HG03439 (cell line): Measurements from ENCODE around the gene FAM83C.

ENCODE experiments used
- ATAC-seq: cut with Tn5 transposase; IDR thresholded peaks from one replicate; pipeline ENCODE4 v1.9.1; 2021; ENCODE audit warnings: mild to moderate bottlenecking, moderate library complexity; ENCODE audit not compliant: unreplicated experiment

The FAM83C gene

GRCh38 chr20:35291654-35292503, at the start of gene FAM83C:
Gene FAM83C, minus strand, starts transcription at chr20:35292425. Its CDS starts 121 bp downstream, at chr20:35292304.
- no peak for ATAC-seq

- ATAC-seq: no peak
These were observed 49.3 kb upstream of the FAM83C start for GRCh38 chr20:35341366-35342028.

GRCh38 chr20:35340436-35340835, 48.2 kb upstream of the FAM83C start:
- ATAC-seq: no peak

DNA sequence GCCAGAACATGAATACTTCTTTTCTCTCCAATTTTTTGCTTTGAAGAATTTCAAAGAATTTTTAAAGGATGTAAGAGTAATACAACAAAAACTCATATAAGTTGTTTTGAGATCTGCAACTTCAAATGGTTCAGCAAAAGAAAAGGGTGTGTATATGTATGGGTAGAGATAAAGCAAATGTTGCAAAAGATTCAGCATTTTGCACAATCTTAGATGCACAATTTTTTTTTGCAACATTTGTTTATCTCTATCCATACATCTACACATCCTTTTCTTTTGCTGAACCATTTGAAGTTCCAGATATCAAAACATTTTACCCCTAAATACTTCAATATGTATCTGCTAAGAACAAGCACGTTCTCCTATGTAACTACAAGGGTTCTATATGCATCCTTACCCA, 47.4 kb upstream of the FAM83C start:
- ATAC-seq: no peak

- ATAC-seq: no peak
These were observed 46.8 kb upstream of the FAM83C start for GRCh38 chr20:35339007-35339406.

DNA sequence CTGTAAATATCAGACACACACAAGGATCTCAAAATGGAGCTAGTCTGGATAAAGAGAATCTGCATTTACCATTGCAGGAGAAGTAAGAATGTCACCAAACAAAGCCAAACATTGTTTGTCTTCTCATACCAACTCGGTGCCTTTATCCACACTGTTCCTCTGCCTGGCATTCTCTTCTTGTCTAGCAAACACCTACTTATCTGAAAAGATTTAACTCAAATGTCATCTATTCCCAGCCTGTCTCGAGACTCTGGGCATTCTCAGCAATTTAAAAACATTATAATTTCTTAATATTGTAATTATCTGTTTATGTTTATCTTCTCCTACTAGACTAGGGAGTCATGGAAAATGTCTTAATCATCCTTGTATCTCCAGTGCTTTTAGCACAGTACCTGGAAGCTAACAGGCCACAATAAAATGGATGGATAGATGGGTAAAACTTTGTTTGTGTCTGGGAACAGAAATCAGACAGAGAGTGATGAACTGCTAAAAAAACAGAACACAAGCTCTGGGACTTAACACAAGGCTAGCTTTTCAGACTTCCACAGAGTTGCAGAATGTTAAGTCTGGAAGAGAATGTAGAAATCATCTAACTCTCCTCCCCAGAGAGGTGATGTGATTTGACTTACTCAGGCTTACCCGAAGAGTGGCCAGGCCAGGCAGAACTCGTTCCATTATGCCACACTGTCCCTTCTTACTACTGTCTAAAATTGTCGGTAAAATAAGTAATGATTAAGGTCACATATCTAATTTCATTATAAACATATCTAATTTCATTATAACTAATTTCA, 42.3 kb upstream of the FAM83C start:
- ATAC-seq: no peak

DNA sequence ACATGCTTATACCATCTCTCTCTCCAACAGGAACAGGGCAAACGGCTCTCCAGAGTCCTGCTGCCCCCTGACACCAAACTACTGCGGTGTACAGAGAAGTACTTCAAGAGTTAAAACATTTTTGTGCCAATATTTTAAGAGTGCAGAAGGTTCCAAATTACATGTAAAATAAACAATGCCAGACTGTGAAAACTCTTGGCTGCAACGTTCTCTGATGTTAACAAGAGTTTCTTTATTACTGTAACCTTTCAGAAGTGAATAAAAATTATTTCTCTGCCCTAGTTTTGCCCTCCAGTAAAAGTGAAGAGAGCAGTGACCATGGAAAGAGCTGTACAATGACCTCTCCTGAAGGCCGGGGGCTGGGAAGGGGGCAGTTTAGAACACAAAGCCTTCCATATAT, 41.4 kb upstream of the FAM83C start:
- ATAC-seq: no peak

GRCh38 chr20:35332540-35333200, 40.4 kb upstream of the FAM83C start:
- ATAC-seq: no peak

DNA sequence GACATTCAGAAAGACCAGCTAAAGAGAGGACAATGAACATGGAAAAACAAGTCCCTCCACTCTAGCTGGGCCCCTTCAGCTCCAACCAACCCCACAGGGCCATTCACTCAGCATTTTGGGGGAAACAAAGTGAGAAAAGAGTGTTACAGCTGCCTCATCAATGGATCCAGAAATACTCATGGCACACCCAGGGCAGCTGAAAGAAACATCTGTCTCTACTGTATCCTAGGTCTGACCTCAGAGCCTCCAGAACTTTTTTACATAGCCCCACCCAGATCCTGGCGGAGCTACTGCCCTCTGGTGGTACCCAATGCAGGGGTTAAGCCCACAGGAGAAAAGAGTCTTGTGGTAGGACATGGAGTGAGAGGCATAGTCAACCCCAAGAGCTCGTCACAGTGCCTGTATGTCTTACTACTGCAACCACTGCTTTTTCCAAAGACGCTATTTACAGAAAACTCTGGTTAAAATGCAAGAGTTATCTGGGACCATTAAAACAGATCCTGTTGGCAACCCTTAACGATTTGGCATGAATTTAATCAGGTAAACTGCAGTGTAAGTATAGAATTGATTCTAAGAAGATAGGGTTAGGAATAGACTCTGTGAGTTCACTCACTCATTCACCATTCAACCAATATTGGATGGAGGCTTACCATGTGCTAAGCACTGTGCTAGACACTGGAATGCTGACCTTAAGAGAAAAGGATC, 37.4 kb upstream of the FAM83C start:
- ATAC-seq: no peak

DNA sequence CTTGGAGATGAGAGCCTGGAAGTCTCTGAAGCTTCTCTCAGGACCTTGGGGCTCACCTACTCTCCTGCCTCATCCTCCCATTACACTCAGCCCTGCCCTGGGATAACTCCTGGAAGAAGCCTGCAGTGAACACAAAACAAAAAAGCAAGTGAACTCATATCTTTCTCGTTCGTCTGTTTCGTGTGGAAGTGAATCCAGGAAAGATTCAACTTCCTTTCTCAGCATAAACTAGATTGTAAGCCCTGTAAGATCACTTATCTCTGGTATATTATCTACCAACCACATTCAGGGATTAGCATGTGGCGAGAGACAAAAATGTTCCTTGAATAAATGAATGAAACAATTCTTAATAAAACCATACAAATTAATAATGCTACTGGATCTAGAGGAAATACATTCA, 36.5 kb upstream of the FAM83C start:
- no peak for ATAC-seq

DNA sequence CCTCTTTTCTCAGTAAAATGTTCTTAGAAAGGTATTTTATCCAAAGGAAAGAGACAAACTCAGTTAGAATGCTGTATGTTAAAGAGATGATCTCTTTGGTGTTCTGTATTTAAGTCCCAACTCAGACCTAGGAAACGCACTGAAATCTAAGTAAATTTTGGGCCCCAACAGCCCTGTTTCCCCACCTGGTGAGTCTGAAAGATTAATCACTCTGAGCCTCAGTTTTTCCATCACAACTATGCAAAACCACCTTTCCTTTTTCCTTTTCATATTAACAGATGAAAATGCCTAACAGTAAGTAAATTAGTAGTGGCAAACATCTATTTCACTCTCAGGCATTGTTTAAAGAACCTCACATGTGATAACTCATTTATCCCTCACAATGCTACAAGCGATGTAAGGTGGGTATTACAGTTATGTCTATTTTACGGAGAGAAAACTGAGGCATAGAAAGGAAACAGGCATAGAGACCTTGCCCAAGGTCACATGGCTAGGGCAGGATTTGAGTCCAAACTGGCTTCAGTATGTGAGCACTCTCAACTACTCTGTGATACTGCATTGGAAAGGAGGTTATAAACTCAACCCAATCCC, 36.0 kb upstream of the FAM83C start:
- no peak for ATAC-seq

- ATAC-seq: no peak
These were observed 35.1 kb upstream of the FAM83C start for GRCh38 chr20:35327074-35327976.

DNA sequence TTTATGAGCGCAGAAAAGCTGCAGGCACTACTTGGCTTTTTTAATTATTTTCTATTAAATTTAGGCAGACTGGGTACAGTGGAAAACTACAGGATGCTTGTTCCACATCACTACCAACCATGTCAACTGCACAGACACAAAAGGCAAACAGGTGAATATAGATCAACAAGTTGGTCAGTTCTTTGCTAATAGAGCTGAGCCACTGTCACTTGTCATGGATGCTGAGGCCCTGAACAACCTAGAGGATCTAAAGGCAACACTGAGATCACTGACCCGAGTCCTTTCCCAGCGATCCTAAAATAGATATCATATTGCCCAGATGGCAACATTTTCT, 34.5 kb upstream of the FAM83C start:
- ATAC-seq: no peak

- ATAC-seq: no peak
These were observed 34.0 kb upstream of the FAM83C start for GRCh38 chr20:35326021-35326739.

DNA sequence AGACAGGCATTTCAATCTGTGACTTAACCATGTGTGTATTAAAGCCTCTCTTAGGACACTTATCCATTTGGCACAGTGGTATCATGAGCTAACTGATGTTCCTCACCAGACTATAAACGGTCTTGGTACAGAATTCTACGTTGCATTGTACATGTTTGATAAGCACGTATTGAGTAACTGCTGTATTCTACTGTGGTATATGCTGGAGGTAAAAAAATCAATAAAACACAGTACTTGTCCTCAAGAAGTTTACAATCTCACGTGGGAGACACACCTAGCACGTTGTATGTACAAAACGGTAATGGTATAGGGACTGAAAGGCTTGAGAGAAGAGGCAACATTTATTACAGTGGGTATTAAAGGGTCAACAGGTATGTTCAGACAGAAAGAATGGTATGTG, 33.2 kb upstream of the FAM83C start:
- ATAC-seq: no peak

- ATAC-seq: no peak
These were observed 28.3 kb upstream of the FAM83C start for GRCh38 chr20:35320396-35321126.

DNA sequence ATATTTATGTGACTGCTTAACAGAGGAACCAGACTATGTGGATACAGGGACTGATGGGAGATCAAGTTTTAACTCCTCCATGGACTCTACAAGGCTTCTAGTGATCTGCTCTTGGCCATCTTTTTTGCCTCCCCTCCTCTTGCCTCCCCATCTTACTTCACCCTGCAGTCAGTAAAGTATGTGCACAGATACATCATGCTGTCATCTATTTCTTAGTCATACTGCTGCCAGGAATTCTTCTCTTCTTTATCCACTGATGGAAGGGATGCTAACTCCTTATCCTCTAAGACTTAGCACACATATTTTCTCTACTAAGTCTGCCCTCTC, 27.6 kb upstream of the FAM83C start:
- no peak for ATAC-seq
